Activated CD4-positive, alpha-beta T cell treated with anti-CD3 and anti-CD28 coated beads, Interleukin-2, amount 50 U/mL, for 4 hours (primary cell): ENCODE results near the gene TRMT2B.
"Not testable (repeated sequence)": the region's sequence is repeated elsewhere in the genome, so short reads cannot be mapped to it uniquely, and the experiment has no call there.

Source experiments
- DNase-seq, 2 experiments: peaks; one replicate each; pipeline ENCODE4 v3.0.0-alpha.2; 2020

The TRMT2B gene

GRCh38 chrX:101051549-101052302 lies at the start of gene TRMT2B:
TRMT2B (minus strand) TSS chrX:101052111; CDS start chrX:101042289, 9,822 bp downstream.
- peak; percentile 76 to 78 for DNase-seq

- peak; percentile 87 to 90 for DNase-seq
Observed at GRCh38 chrX:101097546-101098453, 45.9 kb upstream of the TRMT2B start, which contains the start of gene CENPI. CENPI (plus strand) TSS chrX:101098204; CDS start chrX:101101071, 2,867 bp downstream.

GRCh38 chrX:101091817-101092216 lies 39.9 kb upstream of the TRMT2B start:
- no peak for DNase-seq

- no peak for DNase-seq
Observed at GRCh38 chrX:101081231-101081630, 29.3 kb upstream of the TRMT2B start.

GRCh38 chrX:101080326-101081124 lies 28.6 kb upstream of the TRMT2B start:
- DNase-seq: no peak

GRCh38 chrX:101079736-101080270 lies 27.9 kb upstream of the TRMT2B start:
- no peak for DNase-seq

GRCh38 chrX:101078716-101079598 lies 27.0 kb upstream of the TRMT2B start, which contains the start of gene TMEM35A:
TMEM35A (plus strand) TSS chrX:101078879; CDS start chrX:101079003, 124 bp downstream.
- no peak for DNase-seq

GRCh38 chrX:101071582-101071981 lies 19.7 kb upstream of the TRMT2B start:
- DNase-seq: no peak

GRCh38 chrX:101062176-101062575 lies 10.3 kb upstream of the TRMT2B start:
- DNase-seq: no peak

- DNase-seq: no peak
Observed at GRCh38 chrX:101057093-101057714, 5.3 kb upstream of the TRMT2B start.

GRCh38 chrX:101056551-101056950 lies 4.6 kb upstream of the TRMT2B start:
- DNase-seq: not testable (repeated sequence)

GRCh38 chrX:101051153-101051548 lies 760 bp downstream of the TRMT2B start:
- no peak for DNase-seq

GRCh38 chrX:101040197-101040596 lies 11.7 kb downstream of the TRMT2B start:
- DNase-seq: no peak

GRCh38 chrX:101037231-101037630 lies 14.7 kb downstream of the TRMT2B start:
- DNase-seq: no peak

- DNase-seq: no peak
Observed at GRCh38 chrX:101029665-101030064, 22.2 kb downstream of the TRMT2B start.

GRCh38 chrX:101028562-101028961 lies 23.3 kb downstream of the TRMT2B start:
- DNase-seq: no peak

- DNase-seq: no peak
Observed at GRCh38 chrX:101025126-101025525, 26.8 kb downstream of the TRMT2B start.

GRCh38 chrX:101022020-101022419 lies 29.9 kb downstream of the TRMT2B start:
- no peak for DNase-seq

- DNase-seq: not testable (repeated sequence)
Observed at GRCh38 chrX:101012031-101012430, 39.9 kb downstream of the TRMT2B start.

GRCh38 chrX:101009090-101009489 lies 42.8 kb downstream of the TRMT2B start:
- no peak for DNase-seq

GRCh38 chrX:100999451-100999850 lies 52.5 kb downstream of the TRMT2B start:
- no peak for DNase-seq
